HS-27A (cell line): ENCODE results near the gene DGCR2.
"Not testable (repeated sequence)": the region's sequence is repeated elsewhere in the genome, so short reads cannot be mapped to it uniquely, and the experiment has no call there.

Experiments used
- DNase-seq: peaks from one replicate; pipeline ENCODE4 v3.0.0-alpha.2; 2012; ENCODE audit warnings: low read depth, missing footprints

DGCR2 gene

GRCh38 chr22:19003508-19003907, 118.7 kb downstream of the DGCR2 start:
- DNase-seq, result no peak

GRCh38 chr22:19002684-19003038, 119.6 kb downstream of the DGCR2 start:
- DNase-seq, result no peak

GRCh38 chr22:19001204-19001603, 121.0 kb downstream of the DGCR2 start:
- DNase-seq, result no peak

GRCh38 chr22:19000106-19000505, 122.1 kb downstream of the DGCR2 start:
- DNase-seq, result not testable (repeated sequence)

- no peak for DNase-seq
Observed at GRCh38 chr22:18999416-18999815, 122.8 kb downstream of the DGCR2 start.

GRCh38 chr22:18999008-18999407, 123.2 kb downstream of the DGCR2 start:
- no peak for DNase-seq

GRCh38 chr22:18997925-18998315, 124.3 kb downstream of the DGCR2 start:
- DNase-seq, result no peak

- DNase-seq, result no peak
Observed at GRCh38 chr22:18997306-18997924, 124.8 kb downstream of the DGCR2 start.

GRCh38 chr22:18996376-18996900, 125.8 kb downstream of the DGCR2 start:
- no peak for DNase-seq

GRCh38 chr22:18995327-18995711, 126.9 kb downstream of the DGCR2 start:
- DNase-seq, result no peak

GRCh38 chr22:18994701-18995326, 127.4 kb downstream of the DGCR2 start:
- DNase-seq, result no peak

- no peak for DNase-seq
Observed at GRCh38 chr22:18994056-18994455, 128.2 kb downstream of the DGCR2 start.

- no peak for DNase-seq
Observed at GRCh38 chr22:18992543-18993198, 129.5 kb downstream of the DGCR2 start.

- DNase-seq, result no peak
Observed at GRCh38 chr22:18991821-18992442, 130.3 kb downstream of the DGCR2 start.

GRCh38 chr22:18991138-18991432, 131.1 kb downstream of the DGCR2 start:
- no peak for DNase-seq

GRCh38 chr22:18990355-18991137, 131.7 kb downstream of the DGCR2 start:
- DNase-seq, result no peak

- no peak for DNase-seq
Observed at GRCh38 chr22:18988958-18989357, 133.3 kb downstream of the DGCR2 start.

GRCh38 chr22:18987765-18988164, 134.4 kb downstream of the DGCR2 start:
- no peak for DNase-seq

- not testable (repeated sequence) for DNase-seq
Observed at GRCh38 chr22:18987114-18987513, 135.1 kb downstream of the DGCR2 start.
